LNCAP (cell line): ENCODE measurements around the gene AMZ1.

Source experiments
- CTCF ChIP-seq: fragments of 450-650 bp; IDR thresholded peaks from 2 replicates; pipeline ENCODE4 v1.5.1; 2017; ENCODE audit warnings: mild to moderate bottlenecking

The AMZ1 gene

GRCh38 chr7:2751086-2751485 lies 63.1 kb downstream of the AMZ1 start:
- TF ChIP-seq CTCF, result no peak

- no peak for TF ChIP-seq CTCF
Measured at GRCh38 chr7:2753148-2753547, 65.1 kb downstream of the AMZ1 start.

GRCh38 chr7:2754086-2754485 lies 66.1 kb downstream of the AMZ1 start:
- TF ChIP-seq CTCF, result no peak

- no peak for TF ChIP-seq CTCF
Measured at GRCh38 chr7:2754912-2755311, 66.9 kb downstream of the AMZ1 start.

- no peak for TF ChIP-seq CTCF
Measured at GRCh38 chr7:2755531-2755930, 67.5 kb downstream of the AMZ1 start.

GRCh38 chr7:2757361-2757903 lies 69.4 kb downstream of the AMZ1 start:
- TF ChIP-seq CTCF, result no peak

GRCh38 chr7:2757904-2758672 lies 70.1 kb downstream of the AMZ1 start:
- no peak for TF ChIP-seq CTCF
